GM19238 (cell line): ENCODE measurements around the gene PARD6B.
"Not testable (repeated sequence)": the region's sequence is repeated elsewhere in the genome, so short reads cannot be mapped to it uniquely, and the experiment has no call there.

Experiments
- DNase-seq: peaks from one replicate; pipeline ENCODE4 v3.0.0; 2011; ENCODE audit warnings: low spot score; ENCODE audit not compliant: insufficient read length

PARD6B gene

DNA sequence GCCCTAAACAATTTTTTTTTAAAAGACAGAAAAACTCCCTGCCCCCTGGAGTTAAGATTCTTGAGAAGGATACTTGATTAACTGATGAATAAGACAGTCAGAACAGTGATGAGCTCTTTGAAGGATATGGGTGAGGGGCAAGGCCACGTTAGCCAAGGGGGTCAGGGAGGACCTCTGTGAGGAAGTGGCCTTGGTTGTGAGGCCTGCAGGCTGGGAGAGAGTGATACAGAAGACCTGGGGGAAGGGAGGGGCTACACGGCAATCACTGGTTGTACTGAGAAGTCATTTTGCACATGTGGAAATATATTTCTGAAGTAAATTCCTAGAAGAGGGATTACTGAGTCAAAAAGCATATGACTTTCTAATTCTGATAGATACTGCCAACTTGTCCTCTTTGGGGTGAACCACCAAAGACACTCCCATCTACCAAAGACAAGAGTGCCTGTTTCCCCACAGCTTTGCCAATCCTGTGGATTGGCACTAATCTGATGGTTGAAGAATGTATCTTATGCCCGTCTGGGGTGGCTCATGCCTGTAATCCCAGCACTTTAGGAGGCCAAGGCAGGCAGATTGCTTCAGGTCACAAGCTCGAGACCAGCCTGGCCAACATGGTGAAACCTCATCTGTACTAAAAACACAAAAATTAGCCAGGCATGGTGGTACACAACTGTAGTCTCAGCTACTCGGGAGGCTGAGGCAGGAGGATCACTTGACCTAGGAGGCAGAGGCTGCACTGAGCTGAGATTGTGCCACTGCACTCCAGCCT lies 41.2 kb downstream of the PARD6B start:
- no peak for DNase-seq

- no peak for DNase-seq
These were observed 43.1 kb downstream of the PARD6B start for GRCh38 chr20:50774515-50774914.

DNA sequence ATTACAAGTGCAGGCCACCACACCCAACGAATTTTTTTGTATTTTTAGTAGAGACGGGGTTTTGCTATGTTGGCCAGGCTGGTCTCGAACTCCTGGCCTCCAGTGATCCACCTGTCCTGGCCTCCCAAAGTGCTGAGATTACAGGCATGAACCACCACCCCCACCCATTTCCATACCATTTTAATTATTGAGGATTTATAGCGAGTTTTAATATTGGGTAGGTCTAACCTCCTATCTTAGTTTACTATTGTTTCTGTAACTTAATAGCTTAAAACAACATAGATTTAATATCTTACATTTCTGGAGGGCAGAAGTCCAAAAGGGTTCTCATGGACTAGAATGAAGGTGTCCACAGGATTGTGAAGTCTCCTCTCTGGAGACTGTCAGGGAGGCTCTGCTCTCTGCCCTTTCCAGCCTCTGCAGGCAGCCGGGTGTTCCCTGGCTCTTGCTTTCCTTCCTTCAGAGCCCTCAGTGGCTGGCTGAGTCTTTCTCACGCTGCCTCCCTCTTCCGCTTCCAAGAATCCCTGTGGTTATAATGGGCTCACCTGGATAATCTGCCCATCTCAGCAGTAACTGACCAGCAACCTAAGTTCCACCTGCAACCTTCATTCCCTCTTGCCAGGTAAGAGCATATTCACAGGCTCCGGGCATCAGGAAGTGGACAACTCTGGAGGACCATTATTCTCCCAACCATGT lies 44.9 kb downstream of the PARD6B start:
- no peak for DNase-seq

- no peak for DNase-seq
These were observed 46.0 kb downstream of the PARD6B start for GRCh38 chr20:50777373-50777772.

DNA sequence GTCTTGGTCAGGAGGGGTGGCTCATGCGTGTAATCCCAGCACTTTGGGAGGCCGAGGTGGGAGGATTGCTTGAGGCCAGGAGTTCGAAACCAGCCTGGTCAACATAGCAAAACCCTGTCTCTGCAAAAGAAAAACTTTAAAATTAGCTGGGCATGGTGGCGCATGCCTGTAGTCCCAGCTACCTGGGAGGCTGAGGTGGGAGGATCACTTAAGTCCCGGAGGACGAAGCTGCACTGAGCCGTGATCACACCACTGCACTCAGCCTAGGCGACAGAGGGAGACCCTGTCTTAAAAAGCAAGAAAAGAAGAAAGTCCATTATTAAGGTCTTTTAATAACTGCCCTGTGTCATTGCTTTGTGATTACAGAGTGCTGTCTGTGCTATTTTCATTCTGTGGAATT lies 47.6 kb downstream of the PARD6B start:
- DNase-seq: not testable (repeated sequence)

GRCh38 chr20:50783390-50783789 lies 52.0 kb downstream of the PARD6B start:
- no peak for DNase-seq

DNA sequence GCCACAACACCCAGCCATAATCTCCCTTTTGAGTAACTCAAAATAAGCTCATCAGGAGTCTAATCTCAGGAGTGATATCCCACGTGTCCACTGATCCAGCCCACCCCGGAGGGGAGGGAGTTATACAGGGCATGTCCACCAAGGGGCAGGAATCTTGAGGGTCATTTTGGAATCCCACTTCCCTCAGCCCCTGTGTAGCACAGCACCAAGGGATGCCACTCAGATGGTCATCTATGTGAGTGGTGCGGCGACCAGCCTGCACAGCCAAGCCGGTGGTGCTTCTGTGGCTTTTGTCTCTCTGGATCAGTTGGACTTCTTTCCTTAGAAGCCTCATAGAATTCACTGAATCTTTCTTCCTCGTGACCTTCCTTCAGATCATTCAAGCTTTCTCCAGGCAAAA lies 52.5 kb downstream of the PARD6B start:
- no peak for DNase-seq

GRCh38 chr20:50784464-50784863 lies 53.1 kb downstream of the PARD6B start:
- no peak for DNase-seq

DNA sequence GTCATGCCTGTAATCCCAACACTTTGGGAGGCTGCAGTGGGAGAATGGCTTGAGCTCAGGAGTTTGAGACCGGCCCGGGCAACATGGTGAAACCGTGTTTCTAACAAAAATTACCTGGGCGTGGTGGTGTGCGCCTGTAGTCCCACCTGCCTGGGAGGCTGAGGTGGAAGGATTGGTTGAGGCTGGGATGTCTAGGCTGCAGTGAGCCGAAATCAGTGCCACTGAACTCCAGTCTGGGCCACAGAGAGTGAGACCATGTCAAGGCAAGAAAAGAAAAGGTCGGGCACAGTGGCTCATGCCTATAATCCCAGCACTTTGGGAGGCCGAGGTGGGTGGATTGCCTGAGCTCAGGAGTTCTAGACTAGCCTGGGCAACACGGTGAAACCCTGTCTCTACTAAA lies 55.3 kb downstream of the PARD6B start:
- no peak for DNase-seq

DNA sequence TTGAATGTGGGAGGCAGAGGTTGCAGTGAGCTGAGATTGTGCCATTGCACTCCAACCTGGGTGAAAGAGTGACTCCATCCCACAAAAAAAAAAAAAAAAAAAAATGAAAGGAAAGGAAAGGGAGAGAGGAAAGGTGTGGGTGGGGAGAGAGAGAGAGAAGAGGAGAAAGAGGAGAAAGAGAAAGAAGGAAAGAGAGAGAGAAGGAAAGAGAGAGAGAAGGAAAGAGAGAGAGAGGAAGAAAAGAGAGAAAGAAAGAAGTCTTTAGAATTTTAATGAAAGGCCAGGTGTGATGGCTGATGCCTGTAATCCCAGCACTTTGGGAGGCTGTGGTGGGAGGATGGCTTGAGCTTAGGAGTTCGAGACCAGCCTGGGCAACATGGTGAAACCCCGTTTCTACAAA lies 55.8 kb downstream of the PARD6B start:
- no peak for DNase-seq

GRCh38 chr20:50788045-50788991 lies 56.9 kb downstream of the PARD6B start:
- no peak for DNase-seq

- DNase-seq: no peak
These were observed 58.7 kb downstream of the PARD6B start for GRCh38 chr20:50789968-50790650.

DNA sequence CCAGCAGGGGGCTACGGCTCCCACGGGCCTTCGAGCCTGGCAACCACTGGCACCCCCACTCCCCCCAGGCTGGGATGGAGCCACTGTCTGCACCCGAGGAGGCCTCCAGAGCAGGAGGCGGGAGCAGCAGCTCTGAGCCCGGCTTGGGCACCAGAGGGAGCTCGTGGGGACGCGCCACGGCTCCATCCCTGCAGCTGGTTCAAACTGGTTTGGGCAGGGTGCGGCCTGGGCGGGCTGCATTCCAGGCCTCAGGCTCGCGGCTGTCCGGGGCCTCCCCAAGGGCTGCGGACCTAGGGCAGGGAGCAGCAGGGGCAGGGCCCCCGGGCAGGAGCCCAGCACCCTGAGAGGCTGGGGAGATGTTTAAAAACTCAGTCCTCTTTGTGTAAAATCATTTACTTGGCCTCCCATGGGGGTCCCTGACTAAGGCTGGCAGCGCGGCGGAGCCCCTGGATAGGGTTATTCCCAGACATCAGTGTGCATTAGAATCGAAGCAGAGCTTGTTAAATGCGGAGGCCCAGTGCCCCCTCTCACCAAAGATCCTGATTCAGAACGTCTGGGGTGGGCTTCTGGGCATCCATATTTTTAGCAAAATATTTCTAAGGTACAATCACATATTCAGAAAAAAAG lies 59.4 kb downstream of the PARD6B start:
- DNase-seq: peak; percentile 82

- DNase-seq: no peak
These were observed 61.6 kb downstream of the PARD6B start for GRCh38 chr20:50792708-50793574.

GRCh38 chr20:50793575-50794016 lies 62.2 kb downstream of the PARD6B start:
- DNase-seq: not testable (repeated sequence)

DNA sequence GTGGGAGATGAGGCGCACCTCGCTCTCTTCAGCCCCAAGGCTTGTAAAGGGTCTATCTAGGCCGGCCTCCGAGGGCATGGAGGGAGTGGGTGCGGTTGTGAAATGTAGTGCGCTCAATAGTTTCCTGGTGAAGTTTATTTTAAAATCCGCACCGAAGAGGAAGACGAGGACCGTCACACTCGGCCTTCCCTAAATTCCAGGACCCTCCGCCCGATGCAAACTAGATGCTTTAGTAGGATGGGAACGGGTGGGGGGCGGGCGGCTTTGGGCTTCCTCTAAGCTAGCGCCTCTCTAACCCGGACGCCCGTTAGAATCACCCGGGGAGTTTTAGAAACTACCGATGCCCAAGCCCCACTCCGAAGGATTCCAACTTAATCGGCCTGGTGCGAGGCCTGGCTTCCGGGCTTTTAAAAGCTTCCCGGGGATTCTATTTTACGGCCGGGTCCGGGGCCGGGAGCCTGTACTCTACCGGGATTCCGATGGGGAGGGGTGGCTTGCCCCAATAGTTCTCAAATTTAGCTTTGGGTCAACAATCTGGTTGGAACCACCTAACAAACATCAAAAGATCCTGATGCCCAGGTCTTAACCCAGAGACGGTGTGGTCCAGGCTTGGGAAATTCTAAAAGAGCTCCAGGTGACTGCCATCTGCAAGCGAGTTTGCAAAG lies 62.9 kb downstream of the PARD6B start:
- no peak for DNase-seq

DNA sequence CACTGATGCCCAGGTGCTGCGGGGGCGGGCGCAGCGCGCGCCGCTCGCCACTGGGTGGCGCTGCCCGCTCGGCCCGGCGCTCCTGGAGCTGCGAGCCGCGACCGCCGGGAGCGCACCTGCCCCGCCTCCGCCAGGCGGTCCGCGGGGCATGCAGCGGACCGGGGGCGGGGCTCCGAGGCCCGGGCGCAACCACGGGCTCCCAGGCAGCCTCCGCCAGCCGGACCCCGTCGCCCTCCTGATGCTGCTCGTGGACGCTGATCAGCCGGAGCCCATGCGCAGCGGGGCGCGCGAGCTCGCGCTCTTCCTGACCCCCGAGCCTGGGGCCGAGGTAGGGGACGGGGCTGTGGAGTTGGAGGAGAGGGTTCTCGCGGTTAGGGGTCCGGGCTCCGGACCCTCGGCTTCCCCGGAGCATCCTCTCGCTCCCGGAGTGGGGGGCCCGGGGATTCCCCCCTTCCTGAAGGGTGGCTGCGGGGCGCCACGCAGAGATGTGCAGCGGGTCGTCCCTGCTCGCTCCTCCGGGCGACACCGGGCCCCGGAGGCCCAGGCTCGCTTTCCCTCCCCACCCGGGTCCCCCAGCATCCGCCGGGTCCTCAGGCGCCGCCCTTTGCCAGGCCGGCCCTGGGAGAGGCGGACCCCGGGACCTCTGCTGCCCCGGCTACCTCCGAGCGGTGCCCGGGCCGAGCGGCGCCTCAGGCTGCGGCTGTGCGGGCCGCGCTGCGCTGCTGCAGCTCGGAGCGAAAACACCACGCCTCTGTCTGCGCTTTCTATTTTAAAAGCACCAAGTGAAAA lies 63.7 kb downstream of the PARD6B start, which contains the start of gene BCAS4:
BCAS4 (plus strand) TSS at position 216 of the 789 bp plus-strand sequence; CDS start at position 239, 23 bp downstream.
- peak; percentile 91 for DNase-seq

GRCh38 chr20:50797142-50797541 lies 65.8 kb downstream of the PARD6B start:
- no peak for DNase-seq
